ENCODE results near the gene KRT3. TPM values are rescaled to one million over a fixed set of nuclear protein-coding genes. Genes with fewer than 3 reads are reported as not detected.

The KRT3 gene
- total RNA-seq, 1 experiment from 2014 or later, result not detected

DNA sequence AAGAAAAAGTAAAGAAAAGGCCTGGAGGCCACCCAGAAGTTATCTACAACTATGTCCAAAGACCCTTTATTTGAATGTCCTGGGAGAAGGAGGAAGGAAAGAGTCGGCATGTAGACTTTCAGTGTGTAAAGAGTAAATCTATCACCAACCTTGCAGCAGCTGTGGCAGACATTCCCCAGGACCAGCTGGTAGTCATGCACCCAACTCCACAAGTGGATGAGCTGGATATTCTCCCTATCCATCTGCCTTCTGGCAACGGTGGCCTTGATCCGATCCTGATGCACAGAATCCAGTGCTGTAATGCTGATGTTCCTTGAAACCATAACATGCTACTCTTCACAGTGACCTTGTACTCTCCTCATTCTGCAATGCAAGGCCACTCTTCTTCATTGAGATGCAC lies 46.1 kb downstream of the KRT3 start:
- H3K9ac ChIP-seq (ENCODE audit: low read length), result no peak overlapping the region
- no peak overlapping the region for H3K4me3 ChIP-seq (replicated peaks in 1 of 2; ENCODE audit: low read depth in 1 of 2, low read length in 2 of 2)
- no peaks in the 10 kb centered on the region for H3K9me2 ChIP-seq (ENCODE audit: insufficient read depth)
- BruUV-seq (replicated peaks), result no TSS peak
- TF ChIP-seq, protein P1, sequence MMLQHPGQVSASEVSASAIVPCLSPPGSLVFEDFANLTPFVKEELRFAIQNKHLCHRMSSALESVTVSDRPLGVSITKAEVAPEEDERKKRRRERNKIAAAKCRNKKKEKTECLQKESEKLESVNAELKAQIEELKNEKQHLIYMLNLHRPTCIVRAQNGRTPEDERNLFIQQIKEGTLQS (IDR thresholded peaks at IDR 0.05), result no peak
- no peak for TF ChIP-seq EZH2 (IDR thresholded peaks at IDR 0.05)
- TF ChIP-seq SRF (IDR thresholded peaks at IDR 0.05; ENCODE audit: low read depth), result no peak
- no peak for TF ChIP-seq ELF1 (IDR thresholded peaks at IDR 0.05; ENCODE audit: borderline replicate concordance, low read depth)
- no peak for TF ChIP-seq POLR2AphosphoS5 (IDR thresholded peaks at IDR 0.05; ENCODE audit: low read depth, low read length)
- TF ChIP-seq, protein P2, sequence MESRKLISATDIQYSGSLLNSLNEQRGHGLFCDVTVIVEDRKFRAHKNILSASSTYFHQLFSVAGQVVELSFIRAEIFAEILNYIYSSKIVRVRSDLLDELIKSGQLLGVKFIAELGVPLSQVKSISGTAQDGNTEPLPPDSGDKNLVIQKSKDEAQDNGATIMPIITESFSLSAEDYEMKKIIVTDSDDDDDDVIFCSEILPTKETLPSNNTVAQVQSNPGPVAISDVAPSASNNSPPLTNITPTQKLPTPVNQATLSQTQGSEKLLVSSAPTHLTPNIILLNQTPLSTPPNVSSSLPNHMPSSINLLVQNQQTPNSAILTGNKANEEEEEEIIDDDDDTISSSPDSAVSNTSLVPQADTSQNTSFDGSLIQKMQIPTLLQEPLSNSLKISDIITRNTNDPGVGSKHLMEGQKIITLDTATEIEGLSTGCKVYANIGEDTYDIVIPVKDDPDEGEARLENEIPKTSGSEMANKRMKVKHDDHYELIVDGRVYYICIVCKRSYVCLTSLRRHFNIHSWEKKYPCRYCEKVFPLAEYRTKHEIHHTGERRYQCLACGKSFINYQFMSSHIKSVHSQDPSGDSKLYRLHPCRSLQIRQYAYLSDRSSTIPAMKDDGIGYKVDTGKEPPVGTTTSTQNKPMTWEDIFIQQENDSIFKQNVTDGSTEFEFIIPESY (IDR thresholded peaks at IDR 0.05; ENCODE audit: extremely low read depth, insufficient replicate concordance, low read length), result no peak
- TF ChIP-seq FOSL1 (IDR thresholded peaks at IDR 0.05; ENCODE audit: low read depth), result no peak
- TF ChIP-seq YY1 (IDR thresholded peaks at IDR 0.05; ENCODE audit: extremely low read depth, insufficient replicate concordance, low read depth, low read length), result no peak
- no peak for TF ChIP-seq RAD21 (IDR thresholded peaks at IDR 0.05; ENCODE audit: low read depth)
- TF ChIP-seq SIN3A (IDR thresholded peaks at IDR 0.05; ENCODE audit: low read depth), result no peak
- TF ChIP-seq, protein P3, sequence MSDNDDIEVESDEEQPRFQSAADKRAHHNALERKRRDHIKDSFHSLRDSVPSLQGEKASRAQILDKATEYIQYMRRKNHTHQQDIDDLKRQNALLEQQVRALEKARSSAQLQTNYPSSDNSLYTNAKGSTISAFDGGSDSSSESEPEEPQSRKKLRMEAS (IDR thresholded peaks at IDR 0.05), result no peak
- TF ChIP-seq EZH2phosphoT487 (IDR thresholded peaks at IDR 0.05; ENCODE audit: borderline replicate concordance), result no peak
- H4K20me1 ChIP-seq (ENCODE audit: insufficient read depth), result no peaks in the 10 kb centered on the region
- no peak overlapping the region for H3K4me2 ChIP-seq (ENCODE audit: low read length)
- peaks cover 79% of the 10 kb centered on the region for H3K27me3 ChIP-seq (ENCODE audit: insufficient read depth, low read length)
- H2AFZ ChIP-seq (ENCODE audit: low read depth, low read length, poor library complexity, severe bottlenecking), result no peak overlapping the region
- no peak overlapping the region for H3K27ac ChIP-seq (ENCODE audit: low read depth, low read length)
- ChIA-PET RAD21 (ENCODE audit: low non-redundant PET in 1 of 2, low total read pairs in 2 of 2, uncharacterized antibody in 2 of 2, unreplicated experiment in 2 of 2) (no interaction called here), POLR2A (no interaction called here), CTCF (no interaction called here)
- no peaks in the 10 kb centered on the region for H3K79me2 ChIP-seq (ENCODE audit: insufficient read depth, low read length)
- H3K4me1 ChIP-seq (ENCODE audit: control insufficient read depth in 1 of 2, insufficient read depth in 2 of 2, low read length in 2 of 2), result no peaks in the 10 kb centered on the region
- H3K9me3 ChIP-seq (ENCODE audit: control insufficient read depth in 1 of 2, insufficient read depth in 1 of 2, low read depth in 1 of 2, low read length in 2 of 2), result no peaks in the 10 kb centered on the region
- no peaks in the 10 kb centered on the region for H3K36me3 ChIP-seq (ENCODE audit: control insufficient read depth in 1 of 2, insufficient read depth in 2 of 2, low read length in 2 of 2)
- no peak for DNase-seq (ENCODE audit: low read depth, low spot score)
- intact Hi-C loops (cut with micrococcal nuclease), result no loop called here
- no peak for ATAC-seq

All from HCT116 (cell line).